MCF 10A (cell line): ENCODE measurements around the gene CACNA2D3. TPM values are rescaled to one million over a fixed set of nuclear protein-coding genes. Genes with fewer than 3 reads are reported as not detected.

ENCODE experiments used
- BruUV-seq: library from RNA; stranded (reverse); fragments of 400-500 nt; replicated peaks from 2 replicates; lab custom pipeline; 2021; lab: Mats Ljungman, UMichigan
- CTCF ChIA-PET: fragments of 300-600 bp; sonication (Branson Sonifier 250); formaldehyde crosslinking; extraction: SDS; loops from one replicate; lab custom pipeline; 2021; ENCODE audit warnings: antibody characterized with exemption, inconsistent platforms; lab: Yijun Ruan, JAX
- POLR2A ChIA-PET: fragments of 300-600, 350-650 bp; sonication (Branson Sonifier 250); formaldehyde crosslinking; extraction: SDS; loops from one replicate; lab custom pipeline; 2020; ENCODE audit warnings: antibody characterized with exemption, inconsistent platforms; lab: Yijun Ruan, JAX
- DNase-seq: peaks from one replicate; pipeline ENCODE4 v3.0.0-alpha.2; 2018; ENCODE audit not compliant: unreplicated experiment
- H3K27ac Mint-ChIP-seq: one replicate; pipeline ENCODE4 v1.8.0; 2022; ENCODE audit warnings: mild to moderate bottlenecking, low read depth, mixed read lengths; ENCODE audit not compliant: unreplicated experiment
- H3K27me3 Mint-ChIP-seq: one replicate; pipeline ENCODE4 v1.8.0; 2022; ENCODE audit warnings: mixed read lengths; ENCODE audit not compliant: insufficient read depth, unreplicated experiment
- H3K36me3 Mint-ChIP-seq: one replicate; pipeline ENCODE4 v1.8.0; 2022; ENCODE audit warnings: mild to moderate bottlenecking, moderate library complexity, mixed read lengths; ENCODE audit not compliant: insufficient read depth, unreplicated experiment
- H3K4me1 Mint-ChIP-seq: one replicate; pipeline ENCODE4 v1.8.0; 2022; ENCODE audit warnings: mixed read lengths; ENCODE audit not compliant: insufficient read depth, unreplicated experiment
- H3K4me3 Mint-ChIP-seq: one replicate; pipeline ENCODE4 v1.8.0; 2022; ENCODE audit warnings: mild to moderate bottlenecking, moderate library complexity, mixed read lengths; ENCODE audit not compliant: unreplicated experiment
- H3K9me3 Mint-ChIP-seq: one replicate; pipeline ENCODE4 v1.8.0; 2022; ENCODE audit warnings: mixed read lengths; ENCODE audit not compliant: unreplicated experiment
- intact Hi-C: fragments of 100-400 bp; cut with micrococcal nuclease; formaldehyde crosslinking; loops from 2 replicates; pipeline ENCODE4 v1.14.1; 2022
- total RNA-seq: library from RNA; stranded (reverse); gene quantifications from 2 replicates; pipeline ENCODE4 v1.2.3, GENCODE V29; 2022
- TF ChIP-seq, protein P1 (sequence below): fragments of 200-600 bp; IDR thresholded peaks from one replicate; pipeline ENCODE4 v1.8.0; 2022; ENCODE audit warnings: antibody characterized with exemption, mild to moderate bottlenecking; ENCODE audit not compliant: unreplicated experiment

Gene CACNA2D3
- total RNA-seq, 1 experiment from 2014 or later, result 2.3 TPM

- Mint-ChIP-seq H3K27ac (no peak overlapping the region), H3K9me3 (no peaks in the 10 kb centered on the region), H3K4me3 (no peak overlapping the region), H3K27me3 (peaks cover 9% of the 10 kb centered on the region), H3K36me3 (no peaks in the 10 kb centered on the region), H3K4me1 (no peaks in the 10 kb centered on the region)
- intact Hi-C loops, result no loop called here
- CTCF ChIA-PET, result no interaction called here
- BruUV-seq, result no TSS peak
- POLR2A ChIA-PET, result no interaction called here
- peak; percentile 8 for DNase-seq
- TF ChIP-seq, protein P1, sequence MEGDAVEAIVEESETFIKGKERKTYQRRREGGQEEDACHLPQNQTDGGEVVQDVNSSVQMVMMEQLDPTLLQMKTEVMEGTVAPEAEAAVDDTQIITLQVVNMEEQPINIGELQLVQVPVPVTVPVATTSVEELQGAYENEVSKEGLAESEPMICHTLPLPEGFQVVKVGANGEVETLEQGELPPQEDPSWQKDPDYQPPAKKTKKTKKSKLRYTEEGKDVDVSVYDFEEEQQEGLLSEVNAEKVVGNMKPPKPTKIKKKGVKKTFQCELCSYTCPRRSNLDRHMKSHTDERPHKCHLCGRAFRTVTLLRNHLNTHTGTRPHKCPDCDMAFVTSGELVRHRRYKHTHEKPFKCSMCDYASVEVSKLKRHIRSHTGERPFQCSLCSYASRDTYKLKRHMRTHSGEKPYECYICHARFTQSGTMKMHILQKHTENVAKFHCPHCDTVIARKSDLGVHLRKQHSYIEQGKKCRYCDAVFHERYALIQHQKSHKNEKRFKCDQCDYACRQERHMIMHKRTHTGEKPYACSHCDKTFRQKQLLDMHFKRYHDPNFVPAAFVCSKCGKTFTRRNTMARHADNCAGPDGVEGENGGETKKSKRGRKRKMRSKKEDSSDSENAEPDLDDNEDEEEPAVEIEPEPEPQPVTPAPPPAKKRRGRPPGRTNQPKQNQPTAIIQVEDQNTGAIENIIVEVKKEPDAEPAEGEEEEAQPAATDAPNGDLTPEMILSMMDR, result no peak
Observed at GRCh38 chr3:54283470-54283869, 161.1 kb downstream of the CACNA2D3 start.

- H3K9me3 Mint-ChIP-seq, result no peaks in the 10 kb centered on the region
- ChIA-PET POLR2A (no interaction called here), CTCF (no interaction called here)
- no peak for DNase-seq
- H3K27me3 Mint-ChIP-seq, result peaks cover 13% of the 10 kb centered on the region
- no peak overlapping the region for H3K4me3 Mint-ChIP-seq
- no peak overlapping the region for H3K27ac Mint-ChIP-seq
- BruUV-seq, result no TSS peak
- no peaks in the 10 kb centered on the region for H3K4me1 Mint-ChIP-seq
- intact Hi-C loops, result no loop called here
- H3K36me3 Mint-ChIP-seq, result no peaks in the 10 kb centered on the region
- TF ChIP-seq, protein P1, result no peak
Observed at GRCh38 chr3:54294214-54294613, 171.9 kb downstream of the CACNA2D3 start.

- H3K36me3 Mint-ChIP-seq, result no peaks in the 10 kb centered on the region
- CTCF ChIA-PET, result interaction anchor here (0.6 kb wide), 1 partner anchor 22 kb away, joined by 3 read pairs; no protein-coding TSS in a partner anchor
- no peak overlapping the region for H3K27ac Mint-ChIP-seq
- POLR2A ChIA-PET, result no interaction called here
- BruUV-seq, result no TSS peak
- H3K27me3 Mint-ChIP-seq, result peaks cover 16% of the 10 kb centered on the region
- intact Hi-C loops, result no loop called here
- no peaks in the 10 kb centered on the region for H3K4me1 Mint-ChIP-seq
- DNase-seq, result no peak
- H3K9me3 Mint-ChIP-seq, result no peaks in the 10 kb centered on the region
- TF ChIP-seq, protein P1, result no peak
- H3K4me3 Mint-ChIP-seq, result no peak overlapping the region
Observed at GRCh38 chr3:54296531-54296930, 174.2 kb downstream of the CACNA2D3 start.

- POLR2A ChIA-PET, result no interaction called here
- BruUV-seq, result no TSS peak
- TF ChIP-seq, protein P1, result no peak
- no peaks in the 10 kb centered on the region for H3K9me3 Mint-ChIP-seq
- no peak overlapping the region for H3K4me3 Mint-ChIP-seq
- intact Hi-C loops, result no loop called here
- H3K36me3 Mint-ChIP-seq, result no peaks in the 10 kb centered on the region
- CTCF ChIA-PET, result no interaction called here
- H3K27me3 Mint-ChIP-seq, result peaks cover 33% of the 10 kb centered on the region
- DNase-seq, result no peak
- H3K27ac Mint-ChIP-seq, result no peak overlapping the region
- H3K4me1 Mint-ChIP-seq, result no peaks in the 10 kb centered on the region
Observed at GRCh38 chr3:54299169-54299935, 177.0 kb downstream of the CACNA2D3 start.
